Measurements from ENCODE around the gene CDC42. TPM values are rescaled to one million over a fixed set of nuclear protein-coding genes. Genes with fewer than 3 reads are reported as not detected.

CDC42 gene
- total and polyA plus RNA-seq, 2 of the 13 experiments (the other 11 are each of a cell fraction or from before 2014, with no cell fraction given) = 138 to 237 TPM

DNA sequence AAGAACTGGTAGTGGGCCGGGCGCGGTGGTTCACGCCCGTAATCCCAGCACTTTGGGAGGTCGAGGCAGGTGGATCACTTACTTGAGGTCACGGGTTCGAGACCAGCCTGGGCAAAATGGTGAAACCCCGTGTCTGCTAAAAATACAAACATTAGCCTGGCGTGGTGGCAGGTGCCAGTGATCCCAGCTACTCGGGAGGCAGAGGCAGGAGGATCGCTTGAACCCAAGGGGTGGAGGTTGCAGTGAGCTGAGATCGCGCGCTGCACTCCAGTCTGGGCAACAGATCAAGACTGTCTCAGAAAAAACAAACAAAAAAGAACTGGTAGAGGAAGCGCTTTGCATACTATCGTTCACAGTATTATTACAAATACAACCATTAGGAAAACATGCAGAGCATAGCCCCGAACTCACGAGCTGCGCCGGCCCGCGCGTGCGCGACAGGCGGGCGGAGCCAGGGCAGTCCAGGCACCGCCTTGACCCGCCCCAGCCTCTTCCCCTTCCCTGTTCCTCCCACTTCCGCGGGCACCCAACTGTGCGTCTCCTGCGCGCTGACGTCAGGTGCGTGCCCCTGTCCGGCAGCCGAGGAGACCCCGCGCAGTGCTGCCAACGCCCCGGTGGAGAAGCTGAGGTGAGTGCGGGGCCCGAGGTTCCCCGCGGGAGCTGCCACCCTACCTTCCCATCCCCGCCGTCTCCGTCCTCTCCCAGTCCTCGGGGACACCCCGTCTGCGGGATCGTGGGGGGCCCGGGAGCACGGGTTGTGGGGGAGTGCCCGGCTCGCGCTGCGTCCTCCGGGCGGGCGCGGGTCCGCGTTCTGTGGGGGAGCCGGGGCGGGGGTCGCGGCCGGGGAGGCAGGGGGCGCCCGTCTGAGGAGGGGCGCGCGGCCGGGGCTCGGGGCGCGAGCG is at the start of gene CDC42 (continued):
- TF ChIP-seq, protein P1, sequence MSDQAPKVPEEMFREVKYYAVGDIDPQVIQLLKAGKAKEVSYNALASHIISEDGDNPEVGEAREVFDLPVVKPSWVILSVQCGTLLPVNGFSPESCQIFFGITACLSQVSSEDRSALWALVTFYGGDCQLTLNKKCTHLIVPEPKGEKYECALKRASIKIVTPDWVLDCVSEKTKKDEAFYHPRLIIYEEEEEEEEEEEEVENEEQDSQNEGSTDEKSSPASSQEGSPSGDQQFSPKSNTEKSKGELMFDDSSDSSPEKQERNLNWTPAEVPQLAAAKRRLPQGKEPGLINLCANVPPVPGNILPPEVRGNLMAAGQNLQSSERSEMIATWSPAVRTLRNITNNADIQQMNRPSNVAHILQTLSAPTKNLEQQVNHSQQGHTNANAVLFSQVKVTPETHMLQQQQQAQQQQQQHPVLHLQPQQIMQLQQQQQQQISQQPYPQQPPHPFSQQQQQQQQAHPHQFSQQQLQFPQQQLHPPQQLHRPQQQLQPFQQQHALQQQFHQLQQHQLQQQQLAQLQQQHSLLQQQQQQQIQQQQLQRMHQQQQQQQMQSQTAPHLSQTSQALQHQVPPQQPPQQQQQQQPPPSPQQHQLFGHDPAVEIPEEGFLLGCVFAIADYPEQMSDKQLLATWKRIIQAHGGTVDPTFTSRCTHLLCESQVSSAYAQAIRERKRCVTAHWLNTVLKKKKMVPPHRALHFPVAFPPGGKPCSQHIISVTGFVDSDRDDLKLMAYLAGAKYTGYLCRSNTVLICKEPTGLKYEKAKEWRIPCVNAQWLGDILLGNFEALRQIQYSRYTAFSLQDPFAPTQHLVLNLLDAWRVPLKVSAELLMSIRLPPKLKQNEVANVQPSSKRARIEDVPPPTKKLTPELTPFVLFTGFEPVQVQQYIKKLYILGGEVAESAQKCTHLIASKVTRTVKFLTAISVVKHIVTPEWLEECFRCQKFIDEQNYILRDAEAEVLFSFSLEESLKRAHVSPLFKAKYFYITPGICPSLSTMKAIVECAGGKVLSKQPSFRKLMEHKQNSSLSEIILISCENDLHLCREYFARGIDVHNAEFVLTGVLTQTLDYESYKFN (CRISPR knock-in tag; conservative IDR thresholded peaks at IDR 0.05) = peak; percentile 55
- no peak for TF ChIP-seq CENPX (CRISPR knock-in tag; IDR thresholded peaks at IDR 0.05)
- TF ChIP-seq, protein P2, sequence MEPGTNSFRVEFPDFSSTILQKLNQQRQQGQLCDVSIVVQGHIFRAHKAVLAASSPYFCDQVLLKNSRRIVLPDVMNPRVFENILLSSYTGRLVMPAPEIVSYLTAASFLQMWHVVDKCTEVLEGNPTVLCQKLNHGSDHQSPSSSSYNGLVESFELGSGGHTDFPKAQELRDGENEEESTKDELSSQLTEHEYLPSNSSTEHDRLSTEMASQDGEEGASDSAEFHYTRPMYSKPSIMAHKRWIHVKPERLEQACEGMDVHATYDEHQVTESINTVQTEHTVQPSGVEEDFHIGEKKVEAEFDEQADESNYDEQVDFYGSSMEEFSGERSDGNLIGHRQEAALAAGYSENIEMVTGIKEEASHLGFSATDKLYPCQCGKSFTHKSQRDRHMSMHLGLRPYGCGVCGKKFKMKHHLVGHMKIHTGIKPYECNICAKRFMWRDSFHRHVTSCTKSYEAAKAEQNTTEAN (CRISPR knock-in tag; conservative IDR thresholded peaks at IDR 0.05) = no peak; the same call in 1 of the 2 replicates
- TF ChIP-seq ATM (IDR thresholded peaks at IDR 0.05; ENCODE audit: borderline replicate concordance) = no peak
- TF ChIP-seq ATF7-NPFF (CRISPR knock-in tag; IDR thresholded peaks at IDR 0.05; ENCODE audit: low read depth) = 0 out of 2 replicates have a peak, but pooled peaks have one; percentile 67
- TF ChIP-seq ZNF292 (CRISPR knock-in tag; IDR thresholded peaks at IDR 0.05; ENCODE audit: borderline replicate concordance, low read depth) = peak; percentile 33; the same call in 1 of the 2 replicates
- no peak for TF ChIP-seq ZSCAN20 (CRISPR knock-in tag; IDR thresholded peaks at IDR 0.05; ENCODE audit: borderline replicate concordance)
- TF ChIP-seq, protein P3, sequence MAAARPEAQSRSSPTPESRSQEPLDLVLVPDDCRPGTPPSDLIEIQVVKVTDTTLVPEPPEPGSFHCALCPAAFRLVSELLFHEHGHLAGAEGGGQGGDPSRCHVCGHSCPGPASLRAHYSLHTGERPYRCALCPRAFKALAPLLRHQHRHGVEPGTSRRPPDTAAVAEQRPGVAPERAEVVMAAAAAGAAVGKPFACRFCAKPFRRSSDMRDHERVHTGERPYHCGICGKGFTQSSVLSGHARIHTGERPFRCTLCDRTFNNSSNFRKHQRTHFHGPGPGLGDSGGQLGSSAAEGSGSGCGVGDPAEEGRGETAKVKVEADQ (CRISPR knock-in tag; IDR thresholded peaks at IDR 0.05; ENCODE audit: borderline replicate concordance) = peak; percentile 59; the same call in 1 of the 2 replicates
- TF ChIP-seq ZNF644 (CRISPR knock-in tag; IDR thresholded peaks at IDR 0.05; ENCODE audit: low read depth) = no peak
- no peak for TF ChIP-seq ZNF713 (CRISPR knock-in tag; IDR thresholded peaks at IDR 0.05)
- no peak for TF ChIP-seq ZNF652 (CRISPR knock-in tag; IDR thresholded peaks at IDR 0.05; ENCODE audit: borderline replicate concordance, low read depth)
- TF ChIP-seq PAF1 (CRISPR knock-in tag; IDR thresholded peaks at IDR 0.05) = no peak
- TF ChIP-seq ZNF615 (CRISPR knock-in tag; IDR thresholded peaks at IDR 0.05; ENCODE audit: borderline replicate concordance) = no peak
- TF ChIP-seq HNF4G (IDR thresholded peaks at IDR 0.05; ENCODE audit: borderline replicate concordance, low read depth, low read length) = no peak
- no peak for TF ChIP-seq HNF4G (CRISPR knock-in tag; IDR thresholded peaks at IDR 0.05; ENCODE audit: borderline replicate concordance, low read depth)
- no peak; the same call in 1 of the 2 replicates for TF ChIP-seq KAT7 (CRISPR knock-in tag; IDR thresholded peaks at IDR 0.05; ENCODE audit: borderline replicate concordance)
- TF ChIP-seq AHR (CRISPR knock-in tag; IDR thresholded peaks at IDR 0.05) = peak; percentile 60; the same call in 1 of the 2 replicates
- TF ChIP-seq ZNF549 (CRISPR knock-in tag; IDR thresholded peaks at IDR 0.05) = no peak
- no peak for TF ChIP-seq MATR3 (CRISPR knock-in tag; IDR thresholded peaks at IDR 0.05)
- TF ChIP-seq SRSF1 (optimal IDR thresholded peaks at IDR 0.05; ENCODE audit: low read depth, low read length) = no peak
- TF ChIP-seq ZNF816 (CRISPR knock-in tag; IDR thresholded peaks at IDR 0.05; ENCODE audit: borderline replicate concordance) = no peak
- TF ChIP-seq HHEX (CRISPR knock-in tag; IDR thresholded peaks at IDR 0.05) = no peak
- peak; percentile 62; the same call in 1 of the 2 replicates for TF ChIP-seq POLR2AphosphoS2 (IDR thresholded peaks at IDR 0.05; ENCODE audit: low read depth, low read length)
- no peak; the same call in 1 of the 2 replicates for TF ChIP-seq TGIF2 (CRISPR knock-in tag; IDR thresholded peaks at IDR 0.05)
- no peak for TF ChIP-seq ZNF878 (CRISPR knock-in tag; IDR thresholded peaks at IDR 0.05)
- no peak for TF ChIP-seq NBN (conservative IDR thresholded peaks at IDR 0.05)

All from HepG2 (cell line).